IPS-20b (cell line): Measurements from ENCODE around the gene SKIDA1.

Experiments
- H3K27ac ChIP-seq: one replicate; pipeline ENCODE4 v1.5.1; 2013; ENCODE audit warnings: low read length
- H3K27me3 ChIP-seq: 2 replicates; pipeline ENCODE4 v1.6.1; 2013; ENCODE audit warnings: mild to moderate bottlenecking, low read length, inconsistent platforms; ENCODE audit not compliant: insufficient read depth
- H3K36me3 ChIP-seq: 2 replicates; pipeline ENCODE4 v1.6.1; 2013; ENCODE audit warnings: low read depth, mild to moderate bottlenecking, inconsistent platforms, low read length, moderate library complexity; ENCODE audit not compliant: insufficient read depth
- H3K4me1 ChIP-seq: 2 replicates; pipeline ENCODE4 v1.6.1; 2013; ENCODE audit warnings: mild to moderate bottlenecking, control low read depth, inconsistent platforms, low read length, moderate library complexity; ENCODE audit not compliant: insufficient read depth
- H3K4me3 ChIP-seq: 2 replicates; pipeline ENCODE4 v1.5.1; 2013; ENCODE audit warnings: mild to moderate bottlenecking, low read length, inconsistent platforms
- H3K9ac ChIP-seq: 2 replicates; pipeline ENCODE4 v1.6.1; 2013; ENCODE audit warnings: low read depth, mild to moderate bottlenecking, inconsistent platforms, low read length, moderate library complexity
- H3K9me3 ChIP-seq: 2 replicates; pipeline ENCODE4 v1.6.1; 2013; ENCODE audit warnings: mild to moderate bottlenecking, low read depth, low read length, inconsistent platforms; ENCODE audit not compliant: insufficient read depth

SKIDA1 gene

GRCh38 chr10:21503542-21503941 is 21.9 kb downstream of the SKIDA1 start:
- Histone ChIP-seq H3K27me3 (peaks cover 61% of the 10 kb centered on the region), H3K36me3 (no peaks in the 10 kb centered on the region), H3K4me1 (peaks cover 63% of the 10 kb centered on the region), H3K4me3 (no peak overlapping the region), H3K9me3 (no peaks in the 10 kb centered on the region), H3K9ac (no peak overlapping the region), H3K27ac (no peak overlapping the region)

GRCh38 chr10:21502348-21502740 is 23.1 kb downstream of the SKIDA1 start:
- H3K4me3 ChIP-seq = peak overlapping the region; percentile 68; the same call in 1 of the 2 replicates

GRCh38 chr10:21501731-21502347 is 23.6 kb downstream of the SKIDA1 start:
- H3K4me3 ChIP-seq = peak overlapping the region; percentile 68; the same call in 1 of the 2 replicates
- no peaks in the 10 kb centered on the region for H3K36me3 ChIP-seq
- H3K27me3 ChIP-seq = peaks cover 64% of the 10 kb centered on the region
- peaks cover 61% of the 10 kb centered on the region for H3K4me1 ChIP-seq
- peak overlapping the region; percentile 5; the same call in 1 of the 2 replicates for H3K9ac ChIP-seq
- H3K27ac ChIP-seq = no peak overlapping the region
- no peaks in the 10 kb centered on the region for H3K9me3 ChIP-seq

More at GRCh38 chr10:21502348-21502740, 23.1 kb downstream of the SKIDA1 start:
- Histone ChIP-seq H3K27ac (no peak overlapping the region), H3K27me3 (peaks cover 67% of the 10 kb centered on the region), H3K9ac (peak overlapping the region; percentile 5; the same call in 1 of the 2 replicates), H3K4me1 (peaks cover 63% of the 10 kb centered on the region), H3K36me3 (no peaks in the 10 kb centered on the region), H3K9me3 (no peaks in the 10 kb centered on the region)

GRCh38 chr10:21501091-21501490 is 24.4 kb downstream of the SKIDA1 start:
- Histone ChIP-seq H3K9ac (peak overlapping the region; percentile 64; the same call in 1 of the 2 replicates), H3K9me3 (no peaks in the 10 kb centered on the region), H3K36me3 (no peaks in the 10 kb centered on the region), H3K4me1 (peaks cover 53% of the 10 kb centered on the region), H3K4me3 (peak overlapping the region; percentile 68; the same call in 1 of the 2 replicates), H3K27me3 (peaks cover 56% of the 10 kb centered on the region), H3K27ac (no peak overlapping the region)

- no peaks in the 10 kb centered on the region for H3K36me3 ChIP-seq
- peak overlapping the region; percentile 68; the same call in 1 of the 2 replicates for H3K4me3 ChIP-seq
- no peaks in the 10 kb centered on the region for H3K9me3 ChIP-seq
- peak overlapping the region; percentile 64; the same call in 1 of the 2 replicates for H3K9ac ChIP-seq
- H3K27ac ChIP-seq = no peak overlapping the region
- peaks cover 48% of the 10 kb centered on the region for H3K4me1 ChIP-seq
- H3K27me3 ChIP-seq = peaks cover 51% of the 10 kb centered on the region
Measured at GRCh38 chr10:21500578-21500910, 24.9 kb downstream of the SKIDA1 start.

- peaks cover 45% of the 10 kb centered on the region for H3K4me1 ChIP-seq
- H3K9me3 ChIP-seq = no peaks in the 10 kb centered on the region
- H3K36me3 ChIP-seq = no peaks in the 10 kb centered on the region
- peak overlapping the region; percentile 68 for H3K4me3 ChIP-seq
- H3K9ac ChIP-seq = peak overlapping the region; percentile 64
- H3K27me3 ChIP-seq = peaks cover 53% of the 10 kb centered on the region
- H3K27ac ChIP-seq = no peak overlapping the region
Measured at GRCh38 chr10:21499701-21500577, 25.5 kb downstream of the SKIDA1 start.

GRCh38 chr10:21498986-21499385 is 26.5 kb downstream of the SKIDA1 start:
- Histone ChIP-seq H3K27me3 (peaks cover 57% of the 10 kb centered on the region), H3K27ac (no peak overlapping the region)

GRCh38 chr10:21498377-21498776 is 27.1 kb downstream of the SKIDA1 start:
- Histone ChIP-seq H3K36me3 (no peaks in the 10 kb centered on the region), H3K9me3 (no peaks in the 10 kb centered on the region), H3K27me3 (peaks cover 61% of the 10 kb centered on the region), H3K4me3 (peak overlapping the region; percentile 68; the same call in 1 of the 2 replicates), H3K9ac (no peak overlapping the region), H3K27ac (no peak overlapping the region), H3K4me1 (peaks cover 45% of the 10 kb centered on the region)

More at GRCh38 chr10:21498986-21499385, 26.5 kb downstream of the SKIDA1 start:
- H3K9ac ChIP-seq = peak overlapping the region; percentile 64; the same call in 1 of the 2 replicates
- peak overlapping the region; percentile 68 for H3K4me3 ChIP-seq
- H3K9me3 ChIP-seq = no peaks in the 10 kb centered on the region
- no peaks in the 10 kb centered on the region for H3K36me3 ChIP-seq
- H3K4me1 ChIP-seq = peaks cover 45% of the 10 kb centered on the region

- no peak overlapping the region for H3K27ac ChIP-seq
- H3K9ac ChIP-seq = peak overlapping the region; percentile 86; the same call in 1 of the 2 replicates
Measured at GRCh38 chr10:21497177-21497807, 28.2 kb downstream of the SKIDA1 start.

GRCh38 chr10:21496343-21497176 is 28.9 kb downstream of the SKIDA1 start:
- H3K27ac ChIP-seq = peak overlapping the region; percentile 77
- H3K9ac ChIP-seq = peak overlapping the region; percentile 86
- H3K36me3 ChIP-seq = no peaks in the 10 kb centered on the region
- H3K4me1 ChIP-seq = peaks cover 31% of the 10 kb centered on the region
- no peaks in the 10 kb centered on the region for H3K9me3 ChIP-seq
- H3K4me3 ChIP-seq = peak overlapping the region; percentile 91
- peaks cover 52% of the 10 kb centered on the region for H3K27me3 ChIP-seq

More at GRCh38 chr10:21497177-21497807, 28.2 kb downstream of the SKIDA1 start:
- Histone ChIP-seq H3K9me3 (no peaks in the 10 kb centered on the region), H3K4me3 (peak overlapping the region; percentile 91), H3K36me3 (no peaks in the 10 kb centered on the region), H3K27me3 (peaks cover 54% of the 10 kb centered on the region), H3K4me1 (peaks cover 38% of the 10 kb centered on the region)
